Inflammatory macrophage treated with lipopolysaccharide for 1 hour (primary cell): ENCODE results near the gene SHB.
"Not testable (repeated sequence)": the region's sequence is repeated elsewhere in the genome, so short reads cannot be mapped to it uniquely, and the experiment has no call there.

Source experiments
- DNase-seq, 2 donors: peaks; one replicate each; pipeline ENCODE4 v3.0.0-alpha.2; 2020 to 2022

SHB gene

DNA sequence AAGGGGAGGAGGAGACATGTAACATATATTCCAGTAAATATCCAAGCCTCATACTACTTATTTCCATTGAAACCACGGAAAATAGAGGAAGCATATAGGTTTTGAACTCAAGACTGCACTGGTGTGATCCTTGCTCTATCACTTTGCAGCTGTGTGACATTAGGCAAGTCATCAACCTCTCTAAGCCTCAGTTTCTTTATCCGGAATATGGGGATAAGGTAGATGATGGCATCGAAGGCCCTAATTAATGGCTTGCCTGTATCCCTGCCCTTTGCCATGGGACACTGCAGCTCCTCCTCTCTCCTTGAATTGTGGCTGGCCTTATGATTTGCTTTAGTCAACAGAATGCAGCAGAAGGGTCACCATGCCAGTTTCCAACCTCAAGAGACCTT is 6.9 kb downstream of the SHB start:
- no peak for DNase-seq

GRCh38 chr9:38061326-38061977 is 7.6 kb downstream of the SHB start:
- no peak for DNase-seq

DNA sequence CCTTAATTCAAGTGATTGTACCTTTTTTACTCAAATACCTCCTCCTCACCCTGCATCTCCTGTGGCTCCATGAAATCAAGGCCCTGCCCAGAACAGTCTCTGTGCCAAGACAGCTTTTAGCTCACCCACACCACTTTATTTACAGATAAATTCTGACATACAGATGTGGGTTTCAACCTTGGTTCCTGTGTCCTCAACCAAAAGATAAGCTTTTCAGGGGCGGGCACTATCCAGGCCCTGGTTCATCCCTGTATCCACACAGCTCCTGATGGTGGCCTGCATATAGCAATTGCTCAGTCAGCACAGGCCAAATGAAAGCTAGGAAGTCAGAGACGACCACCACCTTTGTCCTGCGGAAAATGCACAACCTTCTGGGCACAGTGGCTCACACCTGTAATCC is 8.3 kb downstream of the SHB start:
- no peak for DNase-seq

- no peak for DNase-seq
Observed at GRCh38 chr9:38059233-38059936, 9.6 kb downstream of the SHB start.

DNA sequence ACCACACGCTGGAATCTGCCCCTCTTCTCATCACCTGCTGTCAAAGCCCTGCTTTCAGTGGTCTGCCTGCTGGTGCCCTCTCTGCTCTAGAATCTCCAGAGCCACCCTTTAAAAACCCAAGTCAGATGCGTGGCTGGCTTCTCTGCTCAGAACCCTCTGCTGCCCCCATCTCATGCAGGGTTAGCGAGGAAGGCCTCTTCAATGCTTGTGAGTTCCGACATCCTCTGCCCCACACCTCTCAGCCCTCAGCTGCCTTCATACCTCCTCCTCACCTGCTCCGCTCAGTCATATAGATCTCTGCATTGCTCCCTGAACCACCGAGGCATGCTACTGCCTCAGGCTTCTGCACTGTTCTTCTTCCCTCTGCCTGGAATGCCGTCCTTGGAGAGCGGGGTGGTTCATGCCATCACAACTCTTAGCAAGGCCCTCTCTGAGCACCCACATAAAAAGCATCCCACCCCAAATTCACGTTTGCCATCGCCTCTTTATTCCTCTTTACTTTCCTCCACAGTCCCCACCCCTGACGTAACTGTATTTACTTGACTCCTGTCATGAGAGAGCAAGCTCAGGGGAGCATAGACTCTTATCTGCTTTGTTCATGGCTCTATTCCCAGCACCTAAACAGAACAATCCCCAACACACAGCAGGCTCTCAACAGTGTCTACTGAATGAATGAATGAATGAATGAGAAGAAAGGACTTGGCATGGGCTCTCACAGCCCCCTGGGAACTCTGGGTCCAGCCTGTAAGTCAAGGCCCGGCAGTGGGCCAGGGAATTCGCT is 10.4 kb downstream of the SHB start:
- DNase-seq = no peak

DNA sequence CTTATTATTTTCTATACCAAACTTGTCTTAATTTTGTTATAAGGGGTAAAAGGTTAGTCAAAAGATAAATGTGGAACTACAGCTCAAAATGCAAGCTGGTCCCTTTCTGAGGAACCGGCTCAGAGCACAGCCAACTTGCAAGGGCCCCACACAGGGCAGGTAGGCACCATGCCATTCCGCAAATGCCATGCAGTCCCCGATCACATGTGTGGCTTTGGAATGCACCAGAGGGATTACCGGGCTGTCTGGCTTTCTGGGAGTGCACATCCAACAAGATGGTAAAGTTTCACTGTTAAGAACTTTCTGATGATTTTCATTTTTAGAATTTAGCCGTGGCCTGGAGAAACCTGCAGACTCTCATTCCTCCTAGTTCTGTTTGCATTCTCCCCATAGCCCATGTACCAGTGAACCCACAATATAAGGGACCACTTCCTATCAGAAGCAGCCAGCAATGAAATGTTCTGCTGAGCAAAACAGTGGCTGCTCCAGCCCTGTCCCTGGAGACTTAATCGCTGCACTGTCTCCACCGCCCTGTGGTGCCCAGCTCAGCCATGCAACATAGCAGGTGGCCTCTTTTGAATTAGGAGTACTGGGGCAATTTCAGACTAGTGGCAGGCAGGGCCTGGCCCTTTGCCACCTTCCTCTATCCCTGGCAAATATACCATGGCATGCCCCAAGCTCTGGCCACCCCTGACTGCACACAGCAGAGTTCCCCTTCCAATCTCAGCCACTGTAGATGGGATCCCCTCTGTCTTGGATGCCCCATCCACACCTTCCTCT is 11.4 kb downstream of the SHB start:
- no peak for DNase-seq

DNA sequence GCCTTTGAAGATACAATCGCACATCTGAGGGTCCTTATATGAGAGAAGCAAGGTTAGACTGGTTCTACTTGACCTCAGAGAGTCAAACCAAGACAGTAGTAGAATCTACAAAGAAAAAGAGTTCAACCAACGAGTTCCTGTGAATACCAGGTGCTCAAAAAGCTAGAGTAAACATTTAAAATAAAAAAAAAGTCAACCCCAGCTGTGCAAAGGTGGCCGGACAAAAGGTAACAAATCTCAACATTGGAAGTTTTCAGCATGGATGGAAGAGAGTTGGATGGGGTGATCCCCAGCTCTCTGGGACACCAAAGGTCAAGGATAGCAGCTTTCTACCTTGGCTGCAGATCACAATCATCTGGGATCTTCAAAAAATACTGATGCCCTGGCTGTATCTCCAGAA is 14.4 kb downstream of the SHB start:
- DNase-seq = no peak

DNA sequence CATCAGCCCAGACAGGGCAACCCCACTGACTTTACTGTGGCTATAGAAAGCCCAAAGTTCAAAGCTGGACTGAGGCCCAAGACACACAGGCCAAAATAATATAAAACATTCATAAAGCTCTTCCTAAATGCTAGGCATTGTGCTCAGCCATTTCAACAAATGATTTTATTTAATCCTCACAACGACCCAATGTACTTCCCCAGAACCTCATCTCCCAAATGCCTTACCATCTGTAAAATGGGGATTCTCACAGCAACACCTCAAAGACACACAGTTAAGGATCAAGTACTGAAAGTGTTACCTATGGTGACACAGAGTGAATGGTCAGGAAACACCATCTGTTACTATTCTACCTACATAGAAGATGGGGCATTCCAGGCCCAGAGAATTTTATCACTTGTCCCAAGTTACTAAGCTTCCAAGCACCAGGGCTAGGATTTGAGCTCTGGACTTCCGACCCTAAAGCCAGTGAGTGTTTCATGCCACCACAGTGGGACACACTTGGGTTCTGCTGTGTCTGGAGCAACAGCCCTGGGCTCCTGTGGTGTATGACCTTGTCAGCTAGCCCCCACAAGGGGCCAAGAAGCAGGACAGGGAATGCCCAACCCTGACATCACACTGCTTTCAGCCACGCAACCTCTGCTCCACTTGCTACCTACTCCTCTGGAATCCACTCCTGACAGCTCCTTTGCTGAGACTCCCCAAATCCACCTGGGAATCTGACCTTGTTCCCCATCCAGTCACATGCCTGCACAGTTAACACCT is 15.1 kb downstream of the SHB start:
- no peak for DNase-seq

DNA sequence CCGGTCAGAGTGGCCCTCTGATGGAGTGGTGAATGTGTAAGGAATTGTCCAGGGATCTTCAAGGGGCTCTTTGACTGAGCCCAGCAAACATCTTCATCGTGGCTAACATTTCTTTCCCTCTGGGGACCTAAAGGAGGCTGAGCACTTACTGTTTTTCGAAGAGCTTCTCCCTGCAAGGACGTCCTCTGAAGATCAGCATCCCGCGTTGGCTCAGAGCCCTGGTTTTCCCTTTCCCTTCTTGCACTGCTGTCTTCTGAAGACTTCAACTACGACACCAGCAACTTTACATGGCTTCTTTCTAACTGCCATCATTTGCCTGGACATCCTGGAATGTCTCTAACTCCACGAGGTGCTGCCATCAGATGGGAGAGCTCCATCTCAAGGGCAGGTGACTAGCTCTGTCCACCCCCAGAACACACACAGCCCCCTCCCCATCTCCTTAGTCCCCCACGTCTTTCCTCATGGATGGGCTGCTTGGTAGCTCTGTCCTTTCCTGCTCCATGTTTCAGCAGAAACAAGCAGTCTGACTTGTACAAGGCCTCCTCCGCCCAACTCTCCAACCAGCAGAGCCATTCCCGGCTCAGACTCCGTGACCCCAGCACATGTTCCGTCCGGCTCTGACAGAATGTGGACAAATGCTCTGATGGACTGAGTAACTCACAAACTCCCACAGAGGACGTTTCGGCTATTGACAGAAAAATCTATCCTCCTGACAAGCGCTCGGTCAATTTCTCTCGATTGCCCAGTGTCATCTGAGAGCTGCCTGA is 17.1 kb downstream of the SHB start:
- no peak for DNase-seq

- peak; percentile 46 to 88 for DNase-seq
Observed at GRCh38 chr9:38048316-38048969, 20.6 kb downstream of the SHB start.

DNA sequence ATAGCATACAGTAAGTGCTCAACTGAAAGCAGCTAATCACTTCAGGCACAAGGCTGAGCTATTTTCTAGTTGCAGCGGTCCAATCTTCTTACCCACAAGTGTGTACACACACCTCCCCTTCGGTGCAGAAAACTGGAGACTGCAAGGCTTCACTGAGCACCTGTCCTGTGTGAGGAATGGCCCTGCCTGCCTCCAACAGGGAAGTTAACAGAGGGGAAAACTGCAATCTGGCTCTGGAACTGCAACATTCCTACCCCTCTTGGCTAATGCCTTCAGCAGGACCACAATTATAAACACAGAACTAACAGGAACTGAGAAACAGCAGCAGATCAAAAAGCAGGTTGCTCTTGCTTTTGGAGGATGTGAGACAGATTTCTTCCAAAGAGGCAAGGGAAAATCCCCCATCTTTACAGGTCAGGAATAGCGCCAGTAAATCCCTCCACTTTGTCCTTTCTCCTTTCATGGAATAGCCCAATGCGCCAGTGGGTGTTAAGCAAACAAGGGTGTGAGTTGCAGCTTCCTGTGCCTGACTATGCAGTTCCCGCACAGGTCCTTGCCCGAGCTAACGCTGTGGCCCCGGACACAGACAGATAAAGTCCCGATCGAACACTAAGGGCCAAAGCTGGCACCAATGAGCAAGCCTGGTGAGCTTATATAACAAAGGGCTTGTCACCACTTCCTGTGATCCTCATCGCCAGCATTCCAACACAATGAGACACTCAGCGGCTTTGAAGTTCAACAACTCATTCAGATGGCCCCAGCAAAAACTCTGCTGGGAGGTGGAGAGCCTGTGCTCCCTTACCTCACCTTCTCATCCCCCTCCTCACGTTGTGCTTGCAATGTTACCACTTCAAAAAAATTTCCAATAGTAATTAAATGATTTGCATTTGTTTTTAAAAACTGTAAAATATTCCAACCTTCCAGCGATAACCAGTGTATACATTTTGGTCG is 21.5 kb downstream of the SHB start:
- DNase-seq = no peak

DNA sequence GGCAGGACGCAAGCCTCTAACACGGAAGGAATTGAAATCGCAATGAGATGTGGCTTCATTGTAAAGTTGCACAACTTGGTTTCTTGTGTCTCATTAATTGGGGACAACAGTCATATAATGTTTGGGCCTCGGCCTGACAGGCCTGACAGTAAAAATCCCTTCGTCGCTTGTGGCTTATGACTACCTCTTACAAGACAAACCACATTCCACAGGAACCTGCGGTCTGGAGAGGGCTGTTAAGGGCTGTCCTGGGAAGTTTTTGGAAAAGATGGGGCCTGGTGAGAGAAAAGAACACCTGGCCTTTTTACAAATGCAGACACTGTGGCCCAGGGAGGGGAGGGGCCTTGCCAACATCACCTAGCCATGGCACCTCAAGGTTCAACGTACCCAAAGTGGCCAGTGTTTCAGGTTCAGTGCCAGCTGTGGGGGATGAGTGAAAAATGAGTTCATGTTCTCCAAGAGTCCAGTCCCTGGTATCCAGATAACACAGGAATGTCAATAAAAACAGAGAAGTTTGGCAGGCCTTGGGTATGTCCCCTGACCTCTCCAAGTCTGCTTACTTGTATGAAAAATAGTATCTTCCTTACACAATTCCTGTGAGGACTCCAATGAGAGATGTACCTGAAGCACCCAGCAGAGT is 22.2 kb downstream of the SHB start:
- peak; percentile 68 to 87 for DNase-seq

DNA sequence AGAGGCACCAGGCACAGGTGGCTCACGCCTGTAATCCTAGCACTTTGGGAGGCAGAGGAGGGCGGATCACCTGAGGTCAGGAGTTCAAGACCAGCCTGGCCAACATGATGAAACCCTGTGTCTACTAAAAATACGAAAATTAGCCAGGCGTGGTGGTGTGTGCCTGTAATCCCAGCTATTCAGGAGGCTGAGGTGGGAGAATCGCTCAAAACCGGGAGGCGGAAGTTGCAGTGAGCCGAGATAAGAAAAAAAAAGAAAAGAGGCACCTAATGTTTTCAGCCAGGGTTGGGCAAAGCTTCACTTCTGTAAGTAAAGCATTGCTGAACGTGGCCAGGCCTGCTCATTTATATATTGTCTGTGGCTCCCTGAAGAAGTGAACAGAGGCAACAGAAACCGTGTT is 23.1 kb downstream of the SHB start:
- not testable (repeated sequence) for DNase-seq

DNA sequence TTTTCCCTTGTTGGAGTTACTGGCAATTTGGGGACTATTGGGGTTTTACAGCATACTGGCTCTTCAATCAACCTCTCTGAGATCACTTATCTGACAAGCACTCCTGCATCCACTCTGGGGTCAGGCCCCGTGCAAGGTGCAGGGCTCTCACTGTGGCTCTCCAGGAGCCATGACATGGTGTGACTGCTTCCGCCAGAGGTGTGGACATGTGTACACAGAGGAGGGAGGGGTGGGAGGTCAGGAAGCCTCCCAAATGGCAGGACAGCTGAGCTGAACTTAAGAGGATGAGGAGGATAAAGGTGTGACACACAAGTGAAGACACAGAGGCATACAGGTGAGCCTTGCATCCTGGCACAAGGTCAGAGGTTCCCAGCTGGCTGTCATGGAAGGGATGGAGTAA is 24.3 kb downstream of the SHB start:
- DNase-seq = no peak

DNA sequence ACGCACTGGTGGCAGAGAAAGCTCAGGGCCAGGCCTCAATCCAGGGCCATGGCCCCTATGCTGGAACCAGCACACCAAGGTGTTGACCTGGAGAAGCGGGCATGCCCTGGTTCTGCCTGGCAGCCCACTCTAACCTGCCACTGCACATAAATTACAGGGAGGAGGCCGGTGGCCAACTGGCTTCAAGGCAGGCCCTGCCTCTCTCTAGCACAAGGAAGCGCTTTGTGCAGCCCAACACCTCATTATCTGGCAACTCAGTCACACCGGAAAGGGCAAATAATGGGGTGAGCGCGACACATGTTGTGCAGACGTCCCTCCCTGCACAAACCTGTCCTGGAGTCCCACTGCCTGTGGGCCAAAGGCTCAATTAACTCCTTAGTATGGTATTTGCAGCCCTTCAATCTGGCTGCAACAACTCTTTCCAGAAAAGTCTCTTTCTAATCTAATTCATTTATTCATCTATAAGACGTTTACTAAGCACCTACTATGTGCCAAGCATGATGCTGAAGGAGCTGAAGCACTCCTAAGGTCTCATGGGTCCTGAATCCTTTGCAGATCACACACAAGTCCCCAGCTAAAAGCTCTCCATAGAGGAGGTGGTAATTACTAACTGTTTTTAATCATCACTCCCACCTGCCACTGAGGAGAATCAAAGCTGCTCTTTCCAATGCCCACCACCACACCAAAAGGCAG is 24.9 kb downstream of the SHB start:
- DNase-seq = no peak

- no peak for DNase-seq
Observed at GRCh38 chr9:38042626-38043357, 26.2 kb downstream of the SHB start.

GRCh38 chr9:38041564-38042243 is 27.3 kb downstream of the SHB start:
- DNase-seq = no peak
